ENCODE results near the gene ATXN7L2.

The ATXN7L2 gene

GRCh38 chr1:109532365-109533136, 48.8 kb downstream of the ATXN7L2 start:
- no peak for TF ChIP-seq POLR2AphosphoS5 (IDR thresholded peaks at IDR 0.05; ENCODE audit: low read depth, low read length)
- TF ChIP-seq REST (IDR thresholded peaks at IDR 0.05; ENCODE audit: insufficient read depth in 1 of 2, low read depth in 2 of 2, low read length in 2 of 2): no peak
- no peak for TF ChIP-seq SIN3A (IDR thresholded peaks at IDR 0.05; ENCODE audit: borderline replicate concordance, insufficient read depth, low read length)
- TF ChIP-seq TAF1 (IDR thresholded peaks at IDR 0.05; ENCODE audit: borderline replicate concordance, insufficient read depth, low read length): no peak
- no peak for TF ChIP-seq FOXP2 (optimal IDR thresholded peaks at IDR 0.05; ENCODE audit: borderline replicate concordance, extremely low read depth, extremely low read length, insufficient read depth)

GRCh38 chr1:109534307-109534858, 50.7 kb downstream of the ATXN7L2 start:
- TF ChIP-seq SIN3A (IDR thresholded peaks at IDR 0.05; ENCODE audit: borderline replicate concordance, insufficient read depth, low read length): no peak
- no peak for TF ChIP-seq REST (IDR thresholded peaks at IDR 0.05; ENCODE audit: insufficient read depth in 1 of 2, low read depth in 2 of 2, low read length in 2 of 2)
- TF ChIP-seq TAF1 (IDR thresholded peaks at IDR 0.05; ENCODE audit: borderline replicate concordance, insufficient read depth, low read length): no peak
- no peak for TF ChIP-seq FOXP2 (optimal IDR thresholded peaks at IDR 0.05; ENCODE audit: borderline replicate concordance, extremely low read depth, extremely low read length, insufficient read depth)
- TF ChIP-seq POLR2AphosphoS5 (IDR thresholded peaks at IDR 0.05; ENCODE audit: low read depth, low read length): no peak

GRCh38 chr1:109535481-109535880, 51.8 kb downstream of the ATXN7L2 start:
- no peak for TF ChIP-seq FOXP2 (optimal IDR thresholded peaks at IDR 0.05; ENCODE audit: borderline replicate concordance, extremely low read depth, extremely low read length, insufficient read depth)
- TF ChIP-seq TAF1 (IDR thresholded peaks at IDR 0.05; ENCODE audit: borderline replicate concordance, insufficient read depth, low read length): no peak
- TF ChIP-seq POLR2AphosphoS5 (IDR thresholded peaks at IDR 0.05; ENCODE audit: low read depth, low read length): no peak
- TF ChIP-seq REST (IDR thresholded peaks at IDR 0.05; ENCODE audit: insufficient read depth in 1 of 2, low read depth in 2 of 2, low read length in 2 of 2): no peak
- TF ChIP-seq SIN3A (IDR thresholded peaks at IDR 0.05; ENCODE audit: borderline replicate concordance, insufficient read depth, low read length): no peak

- TF ChIP-seq POLR2AphosphoS5 (IDR thresholded peaks at IDR 0.05; ENCODE audit: low read depth, low read length): no peak
- no peak for TF ChIP-seq REST (IDR thresholded peaks at IDR 0.05; ENCODE audit: insufficient read depth in 1 of 2, low read depth in 2 of 2, low read length in 2 of 2)
- no peak for TF ChIP-seq SIN3A (IDR thresholded peaks at IDR 0.05; ENCODE audit: borderline replicate concordance, insufficient read depth, low read length)
- no peak for TF ChIP-seq FOXP2 (optimal IDR thresholded peaks at IDR 0.05; ENCODE audit: borderline replicate concordance, extremely low read depth, extremely low read length, insufficient read depth)
- no peak for TF ChIP-seq TAF1 (IDR thresholded peaks at IDR 0.05; ENCODE audit: borderline replicate concordance, insufficient read depth, low read length)
These were observed 52.3 kb downstream of the ATXN7L2 start for GRCh38 chr1:109535971-109536491.
